Measurements from ENCODE around the gene GDPD5.

The GDPD5 gene

GRCh38 chr11:75475767-75476650, 49.7 kb downstream of the GDPD5 start:
- peak overlapping the region; percentile 50; the same call in 1 of the 2 replicates for H3K4me3 ChIP-seq (ENCODE audit: low read depth, low read length)
- peak overlapping the region; percentile 74 for H2AFZ ChIP-seq (ENCODE audit: low read length, unreplicated experiment)
- peaks cover 20% of the 10 kb centered on the region for H3K4me1 ChIP-seq (ENCODE audit: control insufficient read depth, insufficient read depth, low read length, unreplicated experiment)
- no peaks in the 10 kb centered on the region for H3K27me3 ChIP-seq (ENCODE audit: insufficient read depth, low read length)
- no peaks in the 10 kb centered on the region for H3K36me3 ChIP-seq (ENCODE audit: insufficient read depth, low read length)
- peak overlapping the region; percentile 68 for H3K27ac ChIP-seq (ENCODE audit: low read depth, low read length)
- no peaks in the 10 kb centered on the region for H3K79me2 ChIP-seq (ENCODE audit: control insufficient read depth, insufficient read depth, low read length, unreplicated experiment)

- Histone ChIP-seq H3K27ac (ENCODE audit: low read depth, low read length) (peak overlapping the region; percentile 68), H3K4me1 (ENCODE audit: control insufficient read depth, insufficient read depth, low read length, unreplicated experiment) (peaks cover 20% of the 10 kb centered on the region), H3K36me3 (ENCODE audit: insufficient read depth, low read length) (no peaks in the 10 kb centered on the region), H3K27me3 (ENCODE audit: insufficient read depth, low read length) (no peaks in the 10 kb centered on the region), H3K79me2 (ENCODE audit: control insufficient read depth, insufficient read depth, low read length, unreplicated experiment) (no peaks in the 10 kb centered on the region), H2AFZ (ENCODE audit: low read length, unreplicated experiment) (peak overlapping the region; percentile 74), H3K4me3 (ENCODE audit: low read depth, low read length) (peak overlapping the region; percentile 50; the same call in 1 of the 2 replicates)
Observed at GRCh38 chr11:75474878-75475766, 50.6 kb downstream of the GDPD5 start.

GRCh38 chr11:75474240-75474639, 51.5 kb downstream of the GDPD5 start:
- H3K79me2 ChIP-seq (ENCODE audit: control insufficient read depth, insufficient read depth, low read length, unreplicated experiment): no peaks in the 10 kb centered on the region
- H3K27ac ChIP-seq (ENCODE audit: low read depth, low read length): no peak overlapping the region
- no peak overlapping the region for H2AFZ ChIP-seq (ENCODE audit: low read length, unreplicated experiment)

GRCh38 chr11:75473684-75474083, 52.1 kb downstream of the GDPD5 start:
- Histone ChIP-seq H2AFZ (ENCODE audit: low read length, unreplicated experiment) (no peak overlapping the region), H3K4me1 (ENCODE audit: control insufficient read depth, insufficient read depth, low read length, unreplicated experiment) (peaks cover 26% of the 10 kb centered on the region), H3K4me3 (ENCODE audit: low read depth, low read length) (no peak overlapping the region), H3K36me3 (ENCODE audit: insufficient read depth, low read length) (no peaks in the 10 kb centered on the region), H3K27me3 (ENCODE audit: insufficient read depth, low read length) (no peaks in the 10 kb centered on the region), H3K27ac (ENCODE audit: low read depth, low read length) (no peak overlapping the region), H3K79me2 (ENCODE audit: control insufficient read depth, insufficient read depth, low read length, unreplicated experiment) (no peaks in the 10 kb centered on the region)

More at GRCh38 chr11:75474240-75474639, 51.5 kb downstream of the GDPD5 start:
- no peaks in the 10 kb centered on the region for H3K27me3 ChIP-seq (ENCODE audit: insufficient read depth, low read length)
- H3K36me3 ChIP-seq (ENCODE audit: insufficient read depth, low read length): no peaks in the 10 kb centered on the region
- H3K4me3 ChIP-seq (ENCODE audit: low read depth, low read length): no peak overlapping the region
- peaks cover 20% of the 10 kb centered on the region for H3K4me1 ChIP-seq (ENCODE audit: control insufficient read depth, insufficient read depth, low read length, unreplicated experiment)

GRCh38 chr11:75472081-75472732, 53.5 kb downstream of the GDPD5 start:
- no peaks in the 10 kb centered on the region for H3K79me2 ChIP-seq (ENCODE audit: control insufficient read depth, insufficient read depth, low read length, unreplicated experiment)
- peaks cover 30% of the 10 kb centered on the region for H3K4me1 ChIP-seq (ENCODE audit: control insufficient read depth, insufficient read depth, low read length, unreplicated experiment)
- no peak overlapping the region for H3K27ac ChIP-seq (ENCODE audit: low read depth, low read length)
- no peak overlapping the region for H3K4me3 ChIP-seq (ENCODE audit: low read depth, low read length)
- H3K36me3 ChIP-seq (ENCODE audit: insufficient read depth, low read length): no peaks in the 10 kb centered on the region
- H2AFZ ChIP-seq (ENCODE audit: low read length, unreplicated experiment): no peak overlapping the region
- no peaks in the 10 kb centered on the region for H3K27me3 ChIP-seq (ENCODE audit: insufficient read depth, low read length)

GRCh38 chr11:75471176-75471973, 54.4 kb downstream of the GDPD5 start:
- no peaks in the 10 kb centered on the region for H3K27me3 ChIP-seq (ENCODE audit: insufficient read depth, low read length)
- no peaks in the 10 kb centered on the region for H3K36me3 ChIP-seq (ENCODE audit: insufficient read depth, low read length)
- H3K79me2 ChIP-seq (ENCODE audit: control insufficient read depth, insufficient read depth, low read length, unreplicated experiment): no peaks in the 10 kb centered on the region
- peaks cover 26% of the 10 kb centered on the region for H3K4me1 ChIP-seq (ENCODE audit: control insufficient read depth, insufficient read depth, low read length, unreplicated experiment)
- no peak overlapping the region for H2AFZ ChIP-seq (ENCODE audit: low read length, unreplicated experiment)
- H3K4me3 ChIP-seq (ENCODE audit: low read depth, low read length): no peak overlapping the region
- H3K27ac ChIP-seq (ENCODE audit: low read depth, low read length): no peak overlapping the region

GRCh38 chr11:75470476-75471080, 55.2 kb downstream of the GDPD5 start:
- Histone ChIP-seq H3K79me2 (ENCODE audit: control insufficient read depth, insufficient read depth, low read length, unreplicated experiment) (no peaks in the 10 kb centered on the region), H3K4me1 (ENCODE audit: control insufficient read depth, insufficient read depth, low read length, unreplicated experiment) (peaks cover 18% of the 10 kb centered on the region), H3K27ac (ENCODE audit: low read depth, low read length) (no peak overlapping the region), H3K36me3 (ENCODE audit: insufficient read depth, low read length) (no peaks in the 10 kb centered on the region), H2AFZ (ENCODE audit: low read length, unreplicated experiment) (no peak overlapping the region), H3K4me3 (ENCODE audit: low read depth, low read length) (no peak overlapping the region), H3K27me3 (ENCODE audit: insufficient read depth, low read length) (no peaks in the 10 kb centered on the region)

GRCh38 chr11:75469785-75470405, 55.8 kb downstream of the GDPD5 start:
- Histone ChIP-seq H3K36me3 (ENCODE audit: insufficient read depth, low read length) (no peaks in the 10 kb centered on the region), H3K4me1 (ENCODE audit: control insufficient read depth, insufficient read depth, low read length, unreplicated experiment) (peaks cover 11% of the 10 kb centered on the region), H3K27ac (ENCODE audit: low read depth, low read length) (no peak overlapping the region), H3K79me2 (ENCODE audit: control insufficient read depth, insufficient read depth, low read length, unreplicated experiment) (no peaks in the 10 kb centered on the region), H3K27me3 (ENCODE audit: insufficient read depth, low read length) (no peaks in the 10 kb centered on the region), H2AFZ (ENCODE audit: low read length, unreplicated experiment) (no peak overlapping the region), H3K4me3 (ENCODE audit: low read depth, low read length) (no peak overlapping the region)

GRCh38 chr11:75468534-75469340, 57.0 kb downstream of the GDPD5 start:
- Histone ChIP-seq H3K4me3 (ENCODE audit: low read depth, low read length) (no peak overlapping the region), H3K27ac (ENCODE audit: low read depth, low read length) (no peak overlapping the region), H3K36me3 (ENCODE audit: insufficient read depth, low read length) (no peaks in the 10 kb centered on the region), H3K79me2 (ENCODE audit: control insufficient read depth, insufficient read depth, low read length, unreplicated experiment) (no peaks in the 10 kb centered on the region), H2AFZ (ENCODE audit: low read length, unreplicated experiment) (no peak overlapping the region), H3K27me3 (ENCODE audit: insufficient read depth, low read length) (no peaks in the 10 kb centered on the region), H3K4me1 (ENCODE audit: control insufficient read depth, insufficient read depth, low read length, unreplicated experiment) (peaks cover 10% of the 10 kb centered on the region)

Measured in ACC112 (cell line).